RCC 7860 (cell line): ENCODE data around the gene CLEC3B.
"Not testable (repeated sequence)": the region's sequence is repeated elsewhere in the genome, so short reads cannot be mapped to it uniquely, and the experiment has no call there.

Experiments used
- DNase-seq: peaks from one replicate; pipeline ENCODE4 v3.0.0-alpha.2; 2015; ENCODE audit warnings: low spot score
- FAIRE-seq: peaks from 2 replicates; lab custom pipeline; 2012; peaks lifted over from hg19 to GRCh38; lab: Jason Lieb, UNC

The CLEC3B gene, protein sequence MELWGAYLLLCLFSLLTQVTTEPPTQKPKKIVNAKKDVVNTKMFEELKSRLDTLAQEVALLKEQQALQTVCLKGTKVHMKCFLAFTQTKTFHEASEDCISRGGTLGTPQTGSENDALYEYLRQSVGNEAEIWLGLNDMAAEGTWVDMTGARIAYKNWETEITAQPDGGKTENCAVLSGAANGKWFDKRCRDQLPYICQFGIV

DNA sequence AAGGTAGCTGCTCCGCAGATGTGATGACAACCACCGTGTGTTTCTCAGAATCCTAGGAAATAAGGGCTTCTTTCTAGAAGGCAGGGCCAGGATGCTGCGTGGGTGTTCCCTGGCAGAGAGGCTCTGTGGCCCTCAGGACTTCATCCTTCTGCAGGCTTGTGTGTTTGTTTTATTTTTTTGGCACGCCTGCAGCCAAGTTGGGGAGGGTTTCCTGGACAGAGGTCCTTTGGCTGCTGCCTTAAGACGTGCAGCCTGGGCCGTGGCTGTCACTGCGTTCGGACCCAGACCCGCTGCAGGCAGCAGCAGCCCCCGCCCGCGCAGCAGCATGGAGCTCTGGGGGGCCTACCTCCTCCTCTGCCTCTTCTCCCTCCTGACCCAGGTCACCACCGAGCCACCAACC, at the start of gene CLEC3B:
Gene CLEC3B, plus strand, starts transcription at position 266 of the 400 bp plus-strand sequence. Its CDS starts 60 bp downstream, at position 326.
- FAIRE-seq (no peak), DNase-seq (no peak)

DNA sequence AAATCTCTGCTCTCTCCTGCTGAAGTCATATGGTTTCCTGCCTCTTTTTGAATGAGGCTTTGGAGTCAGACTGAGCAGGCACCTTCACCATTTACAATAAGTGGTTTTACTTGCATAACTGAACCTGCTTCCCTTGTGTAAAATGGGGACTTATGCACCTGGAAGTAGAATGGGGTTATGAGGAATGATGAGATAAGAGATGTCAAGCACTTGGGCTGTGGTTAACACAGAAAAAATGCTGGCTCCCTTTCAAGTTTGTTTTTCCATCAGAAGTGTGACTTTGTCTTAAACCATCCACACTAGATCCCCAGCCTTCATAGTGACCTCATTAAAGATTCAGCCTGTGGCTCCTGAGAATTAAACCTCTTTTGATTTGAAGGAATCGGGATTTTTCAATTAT, 44.9 kb upstream of the CLEC3B start:
- FAIRE-seq (no peak), DNase-seq (no peak)

GRCh38 chr3:44981751-44982150, 44.4 kb upstream of the CLEC3B start:
- FAIRE-seq (no peak), DNase-seq (no peak)

GRCh38 chr3:44982817-44983216, 43.3 kb upstream of the CLEC3B start:
- FAIRE-seq (no peak), DNase-seq (no peak)

GRCh38 chr3:44983484-44983941, 42.6 kb upstream of the CLEC3B start:
- no peak for DNase-seq
- no peak for FAIRE-seq

GRCh38 chr3:44984335-44984734, 41.8 kb upstream of the CLEC3B start:
- no peak for DNase-seq
- no peak for FAIRE-seq

GRCh38 chr3:44986330-44986729, 39.8 kb upstream of the CLEC3B start:
- DNase-seq, FAIRE-seq: not testable (repeated sequence)

GRCh38 chr3:44987332-44987731, 38.8 kb upstream of the CLEC3B start:
- DNase-seq (no peak), FAIRE-seq (no peak)

DNA sequence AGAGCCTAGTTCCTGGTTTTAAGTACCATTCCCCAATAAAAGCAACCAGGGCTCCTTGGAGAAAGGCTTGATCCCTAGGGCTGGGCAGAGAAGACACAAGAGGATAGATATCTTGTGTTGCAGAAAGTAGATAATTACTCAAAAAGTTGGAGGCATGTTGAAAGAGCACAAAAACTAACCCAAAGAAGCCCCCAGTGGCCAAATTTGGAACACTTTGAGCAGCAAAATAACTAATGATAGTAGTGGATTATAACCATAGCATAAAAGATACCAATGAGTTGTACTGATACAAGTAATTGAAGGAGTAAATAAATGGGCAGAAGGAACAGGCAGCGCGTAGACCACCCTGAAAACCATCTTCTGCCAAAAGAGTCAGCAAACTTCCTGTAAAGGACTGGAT, 38.0 kb upstream of the CLEC3B start:
- FAIRE-seq, result no peak
- DNase-seq, result no peak

DNA sequence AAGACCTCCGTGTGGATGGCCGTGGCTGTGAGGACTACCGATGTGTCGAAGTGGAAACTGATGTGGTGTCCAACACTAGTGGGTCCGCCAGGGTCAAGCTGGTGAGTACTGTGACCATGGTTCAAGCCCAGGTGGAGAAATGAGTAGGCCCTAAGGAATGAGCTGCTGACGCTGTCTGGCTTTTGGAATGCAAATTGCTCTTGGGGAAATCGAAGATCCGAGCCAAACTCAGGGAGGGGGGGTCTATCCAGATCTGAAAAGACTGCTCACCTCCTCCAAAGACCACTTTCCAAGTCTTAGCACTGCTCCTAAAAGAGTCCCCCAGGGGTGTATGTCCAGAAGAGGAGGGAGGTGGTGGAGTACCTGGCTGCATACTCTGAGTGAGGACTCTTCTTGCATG, 37.0 kb upstream of the CLEC3B start:
- no peak for FAIRE-seq
- no peak for DNase-seq

GRCh38 chr3:44989636-44990373, 36.3 kb upstream of the CLEC3B start:
- FAIRE-seq (no peak), DNase-seq (no peak)

DNA sequence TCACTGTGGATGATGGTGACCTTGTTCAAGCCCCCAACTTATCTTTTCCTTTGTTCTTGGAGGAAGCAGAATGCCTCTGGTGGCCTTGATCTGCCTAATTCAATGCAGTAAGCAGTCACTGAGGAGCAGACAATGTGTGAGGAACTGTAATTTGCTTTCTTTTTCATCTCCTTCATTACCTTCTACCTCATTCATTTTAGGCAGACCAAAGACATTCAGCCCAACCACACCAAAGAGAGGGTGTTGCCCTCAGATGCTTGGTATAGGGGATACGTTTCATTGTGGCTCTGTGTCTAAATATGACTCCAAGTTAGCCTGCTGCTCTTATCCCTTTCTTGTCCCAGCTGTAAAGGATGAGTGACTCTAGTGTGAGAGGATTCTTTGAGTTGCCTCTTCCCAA, 34.8 kb upstream of the CLEC3B start:
- no peak for FAIRE-seq

GRCh38 chr3:44992555-44993470, 33.3 kb upstream of the CLEC3B start:
- DNase-seq, result no peak
- no peak for FAIRE-seq

More for the DNA sequence above, 34.8 kb upstream of the CLEC3B start:
- no peak for DNase-seq

DNA sequence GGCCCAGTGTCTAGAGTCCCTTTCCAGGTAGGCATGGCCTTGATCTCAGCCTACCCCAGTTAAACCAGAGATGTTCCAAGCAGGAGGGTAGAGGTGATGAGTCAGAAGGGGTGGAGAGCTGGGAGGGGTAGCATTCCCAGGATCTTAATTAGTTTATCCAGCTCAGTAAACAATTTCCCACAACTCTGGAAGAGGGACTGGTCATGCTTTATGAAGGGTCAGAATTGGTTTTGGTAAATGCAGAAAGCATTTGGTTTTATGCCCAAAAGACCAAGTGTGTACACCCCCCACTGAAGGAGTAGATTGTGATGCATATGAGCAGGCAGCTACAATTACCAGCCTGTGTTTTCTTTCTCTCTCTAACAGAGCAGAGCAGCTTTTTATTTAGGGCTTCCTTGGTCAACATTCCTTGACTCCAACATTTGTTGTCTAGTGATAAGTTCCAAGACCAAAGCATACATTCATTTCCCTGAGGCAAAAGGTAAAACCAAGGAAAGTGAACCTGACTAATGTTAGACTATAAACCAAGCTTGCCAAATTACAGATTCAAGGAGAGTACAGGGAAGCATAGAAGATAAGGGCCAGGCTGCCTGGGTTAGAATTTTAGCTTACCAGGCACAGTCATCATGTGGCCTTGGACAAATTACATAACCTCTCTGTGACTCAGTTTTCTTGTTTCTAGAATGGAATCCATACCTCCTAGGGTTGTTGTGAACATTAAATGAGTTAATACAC, 32.5 kb upstream of the CLEC3B start:
- DNase-seq (peak; percentile 11), FAIRE-seq (no peak)

DNA sequence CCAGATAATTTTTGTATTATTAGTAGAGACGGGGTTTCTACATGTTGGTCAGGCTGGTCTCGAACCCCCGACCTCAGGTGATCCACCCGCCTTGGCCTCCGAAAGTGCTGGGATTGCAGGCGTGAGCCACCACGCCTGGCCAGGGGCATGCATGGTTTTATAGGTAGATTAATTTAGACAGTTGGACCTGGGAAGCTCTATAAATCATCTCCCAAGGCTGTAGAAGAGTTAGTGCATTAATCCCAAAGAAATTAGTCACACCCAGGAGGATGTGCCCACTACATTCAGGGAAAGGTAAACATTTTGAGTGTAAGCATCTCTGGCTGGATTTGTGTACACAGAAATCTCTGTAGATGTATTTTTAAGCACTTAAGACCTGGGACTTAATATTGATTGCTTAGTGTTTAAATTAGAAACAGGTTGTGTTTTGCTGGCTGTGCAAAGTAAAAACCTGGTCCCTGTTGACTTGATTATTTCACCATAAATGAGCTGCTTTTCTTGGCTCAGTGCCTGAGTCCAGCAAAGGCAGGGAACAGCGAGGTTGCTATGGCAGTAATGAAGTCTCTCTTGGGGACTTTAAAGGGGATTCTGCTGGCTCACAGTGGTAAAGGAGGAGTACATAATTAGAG, 30.8 kb upstream of the CLEC3B start:
- no peak for FAIRE-seq
- DNase-seq, result no peak

GRCh38 chr3:44996556-44996969, 29.5 kb upstream of the CLEC3B start:
- no peak for FAIRE-seq
- DNase-seq, result peak; percentile 26

GRCh38 chr3:44999782-45000181, 26.3 kb upstream of the CLEC3B start:
- DNase-seq (no peak), FAIRE-seq (no peak)

DNA sequence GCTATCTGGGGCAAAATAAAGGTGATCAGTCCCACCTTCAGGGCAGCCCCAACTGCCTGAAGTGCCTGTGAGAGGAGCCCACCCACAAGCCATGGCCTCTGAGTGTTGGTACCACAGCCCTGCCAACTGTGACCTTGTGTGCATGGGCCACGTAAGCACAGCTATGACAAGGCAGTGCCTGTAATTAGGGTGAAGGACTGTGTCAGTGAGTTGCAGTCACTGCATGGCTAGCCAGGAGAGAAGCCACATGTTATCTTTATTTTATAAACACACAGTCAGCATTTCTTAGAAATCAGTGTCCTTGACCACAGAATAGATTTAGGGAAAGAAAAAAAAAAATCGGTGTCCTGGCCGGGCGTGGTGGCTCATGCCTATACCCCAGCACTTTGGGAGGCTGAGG, 25.3 kb upstream of the CLEC3B start:
- no peak for FAIRE-seq
- DNase-seq, result no peak

DNA sequence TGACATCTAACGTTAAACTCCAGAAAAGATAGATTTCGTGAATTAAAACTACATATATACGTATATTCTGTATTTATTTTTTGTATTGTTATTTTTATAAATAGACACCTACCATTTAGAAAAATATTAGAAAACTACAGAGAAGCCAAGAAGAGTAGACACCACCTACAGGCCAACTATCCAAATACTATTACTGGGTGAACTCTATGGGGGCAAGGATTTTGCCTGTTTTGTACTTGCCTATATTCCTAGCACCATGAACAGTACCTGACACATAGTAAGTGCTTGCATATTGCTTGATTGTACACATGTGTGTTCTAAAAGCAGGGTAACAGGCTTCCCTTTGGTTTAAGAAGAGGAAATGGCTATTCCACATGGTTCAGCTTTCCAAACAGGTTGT, 24.4 kb upstream of the CLEC3B start:
- FAIRE-seq, result no peak
- no peak for DNase-seq

GRCh38 chr3:45002139-45002660, 23.9 kb upstream of the CLEC3B start:
- no peak for DNase-seq
- no peak for FAIRE-seq
